WTC11 (cell line): ENCODE measurements around the gene DNAJC15.

ENCODE experiments used
- ATF3 ChIP-seq: sonication (generic); formaldehyde crosslinking; conservative IDR thresholded peaks from 2 replicates; pipeline ENCODE4 v1.8.1; 2022; ENCODE audit warnings: mild to moderate bottlenecking, missing genetic modification reagents
- CREM ChIP-seq: sonication (generic); formaldehyde crosslinking; IDR thresholded peaks from 2 replicates; pipeline ENCODE4 v1.8.1; 2022; ENCODE audit warnings: mild to moderate bottlenecking, missing genetic modification reagents, moderate library complexity
- CTCF ChIP-seq: fragments of 200-600 bp; IDR thresholded peaks from 2 replicates; pipeline ENCODE4 v1.8.0; 2022; ENCODE audit warnings: antibody characterized with exemption
- E2F1 ChIP-seq: sonication (generic); formaldehyde crosslinking; IDR thresholded peaks from 2 replicates; pipeline ENCODE4 v1.8.0; 2022; ENCODE audit warnings: mild to moderate bottlenecking, missing genetic modification reagents
- GTF2I ChIP-seq: fragments of 250-450 bp; sonication (Bioruptor Pico); conservative IDR thresholded peaks from 2 replicates; pipeline ENCODE4 v1.4.0; 2021; ENCODE audit warnings: mild to moderate bottlenecking
- HMGXB4 ChIP-seq: sonication (generic); formaldehyde crosslinking; IDR thresholded peaks from 2 replicates; pipeline ENCODE4 v1.8.1; 2023; ENCODE audit warnings: mild to moderate bottlenecking, moderate library complexity, missing genetic modification reagents
- IRF1 ChIP-seq: sonication (generic); formaldehyde crosslinking; IDR thresholded peaks from 2 replicates; pipeline ENCODE4 v1.8.0; 2023; ENCODE audit warnings: missing genetic modification reagents
- JAZF1 ChIP-seq: fragments of 250-450 bp; sonication (Bioruptor Pico); IDR thresholded peaks from 2 replicates; pipeline ENCODE4 v1.9.0; 2021; ENCODE audit warnings: moderate library complexity, mild to moderate bottlenecking, inconsistent platforms
- JUN ChIP-seq: sonication (generic); formaldehyde crosslinking; IDR thresholded peaks from 2 replicates; pipeline ENCODE4 v1.8.0; 2023; ENCODE audit warnings: mild to moderate bottlenecking, missing genetic modification reagents
- MAX ChIP-seq: sonication (generic); formaldehyde crosslinking; IDR thresholded peaks from 2 replicates; pipeline ENCODE4 v1.8.0; 2022; ENCODE audit warnings: mild to moderate bottlenecking, missing genetic modification reagents
- NR3C1 ChIP-seq: sonication (generic); formaldehyde crosslinking; conservative IDR thresholded peaks from 2 replicates; pipeline ENCODE4 v1.8.1; 2023; ENCODE audit warnings: low read depth, mild to moderate bottlenecking, missing genetic modification reagents
- SP1 ChIP-seq: sonication (generic); formaldehyde crosslinking; conservative IDR thresholded peaks from 2 replicates; pipeline ENCODE4 v1.8.1; 2022; ENCODE audit warnings: missing genetic modification reagents
- TEAD1 ChIP-seq: sonication (generic); formaldehyde crosslinking; IDR thresholded peaks from 2 replicates; pipeline ENCODE4 v1.8.0; 2022; ENCODE audit warnings: mild to moderate bottlenecking, missing genetic modification reagents

- no peak for TF ChIP-seq NR3C1
- no peak for TF ChIP-seq ATF3
- TF ChIP-seq E2F1 (CRISPR knock-in tag) = no peak
- TF ChIP-seq HMGXB4 (CRISPR knock-in tag) = no peak
- TF ChIP-seq CTCF = no peak
- TF ChIP-seq GTF2I = no peak
- no peak for TF ChIP-seq JAZF1 (CRISPR knock-in tag)
- no peak for TF ChIP-seq JUN (CRISPR knock-in tag)
- no peak for TF ChIP-seq SP1 (CRISPR knock-in tag)
- no peak for TF ChIP-seq IRF1 (CRISPR knock-in tag)
- TF ChIP-seq MAX = no peak
- no peak for TF ChIP-seq TEAD1 (CRISPR knock-in tag)
- no peak for TF ChIP-seq CREM
Measured at GRCh38 chr13:43143591-43143990, 120.2 kb downstream of the DNAJC15 start.
